Astrocyte (in vitro differentiated cells and primary cell): Measurements from ENCODE around the gene SHC3. TPM values are rescaled to one million over a fixed set of nuclear protein-coding genes. Genes with fewer than 3 reads are reported as not detected.

Source experiments
- DNase-seq: peaks from one replicate; pipeline ENCODE4 v3.0.0-alpha.2; 2010; ENCODE audit warnings: low read depth
- FAIRE-seq: peaks from 2 replicates; lab custom pipeline; 2011; peaks lifted over from hg19 to GRCh38; lab: Jason Lieb, UNC
- H2AFZ ChIP-seq: 2 replicates; pipeline ENCODE4 v1.6.0; 2012; ENCODE audit warnings: low read depth, low read length, inconsistent platforms
- H3K27ac ChIP-seq: 2 replicates; pipeline ENCODE4 v1.5.1; 2011; ENCODE audit warnings: low read depth, low read length, inconsistent platforms
- H3K27me3 ChIP-seq: 2 replicates; pipeline ENCODE4 v1.6.0; 2011; ENCODE audit warnings: low read length, inconsistent platforms; ENCODE audit not compliant: insufficient read depth
- H3K36me3 ChIP-seq: 2 replicates; pipeline ENCODE4 v1.5.1; 2011; ENCODE audit warnings: low read length, inconsistent platforms; ENCODE audit not compliant: insufficient read depth
- H3K4me1 ChIP-seq: 2 replicates; pipeline ENCODE4 v1.5.1; 2011; ENCODE audit warnings: low read length, inconsistent platforms; ENCODE audit not compliant: insufficient read depth
- H3K4me2 ChIP-seq: 2 replicates; pipeline ENCODE4 v1.6.0; 2012; ENCODE audit warnings: low read length, inconsistent platforms
- H3K4me3 ChIP-seq: 2 replicates; pipeline ENCODE4 v1.5.1; 2011; ENCODE audit warnings: low read depth, mild to moderate bottlenecking, low read length, inconsistent platforms; ENCODE audit not compliant: insufficient read depth
- H3K79me2 ChIP-seq: 2 replicates; pipeline ENCODE4 v1.6.0; 2012; ENCODE audit warnings: mild to moderate bottlenecking, low read length, inconsistent platforms; ENCODE audit not compliant: insufficient read depth
- H3K9ac ChIP-seq: 2 replicates; pipeline ENCODE4 v1.6.0; 2012; ENCODE audit warnings: mild to moderate bottlenecking, low read length, inconsistent platforms
- H3K9me3 ChIP-seq: 2 replicates; pipeline ENCODE4 v1.5.1; 2012; ENCODE audit warnings: low read depth, mild to moderate bottlenecking, low read length, inconsistent platforms; ENCODE audit not compliant: insufficient read depth
- H4K20me1 ChIP-seq: 2 replicates; pipeline ENCODE4 v1.6.0; 2012; ENCODE audit warnings: low read length, inconsistent platforms; ENCODE audit not compliant: insufficient read depth
- H3K27ac Mint-ChIP-seq: one replicate; pipeline ENCODE4 v1.8.0; 2021; ENCODE audit warnings: mild to moderate bottlenecking, mixed read lengths; ENCODE audit not compliant: unreplicated experiment
- H3K27me3 Mint-ChIP-seq: one replicate; pipeline ENCODE4 v1.8.0; 2021; ENCODE audit warnings: low read depth, mixed read lengths; ENCODE audit not compliant: unreplicated experiment
- H3K36me3 Mint-ChIP-seq: one replicate; pipeline ENCODE4 v1.8.0; 2021; ENCODE audit warnings: low read depth, mixed read lengths; ENCODE audit not compliant: unreplicated experiment
- H3K4me1 Mint-ChIP-seq: one replicate; pipeline ENCODE4 v1.8.0; 2021; ENCODE audit warnings: low read depth, mixed read lengths; ENCODE audit not compliant: unreplicated experiment
- H3K4me3 Mint-ChIP-seq: one replicate; pipeline ENCODE4 v1.8.0; 2021; ENCODE audit warnings: mild to moderate bottlenecking, moderate library complexity, mixed read lengths; ENCODE audit not compliant: unreplicated experiment
- H3K9me3 Mint-ChIP-seq: one replicate; pipeline ENCODE4 v1.8.0; 2021; ENCODE audit warnings: mild to moderate bottlenecking, mixed read lengths; ENCODE audit not compliant: unreplicated experiment
- CTCF ChIP-seq: IDR thresholded peaks from 2 replicates; pipeline ENCODE4 v1.5.1; 2011; ENCODE audit warnings: low read depth, mild to moderate bottlenecking, inconsistent platforms, low read length, moderate library complexity; ENCODE audit not compliant: insufficient read depth
- EZH2 ChIP-seq: IDR thresholded peaks from 2 replicates; pipeline ENCODE4 v1.6.1; 2012; ENCODE audit warnings: mild to moderate bottlenecking, low read length, inconsistent platforms; ENCODE audit not compliant: insufficient read depth
- total RNA-seq: library from RNA; stranded (reverse); gene quantifications from 2 replicates; pipeline ENCODE4 v1.2.1, GENCODE V29; 2021

SHC3 gene
- total RNA-seq, 1 donor from 2014 or later = 4.6 TPM

GRCh38 chr9:88987661-88988060 lies 191.0 kb downstream of the SHC3 start:
- Histone ChIP-seq H2AFZ (no peak overlapping the region), H3K36me3 (no peaks in the 10 kb centered on the region), H3K9ac (no peak overlapping the region), H3K9me3 (no peaks in the 10 kb centered on the region), H3K4me2 (no peak overlapping the region), H4K20me1 (peaks cover 9% of the 10 kb centered on the region), H3K4me1 (peaks cover 8% of the 10 kb centered on the region), H3K79me2 (peaks cover 11% of the 10 kb centered on the region), H3K4me3 (no peak overlapping the region), H3K27me3 (no peaks in the 10 kb centered on the region), H3K27ac (no peak overlapping the region)
- peaks cover 10% of the 10 kb centered on the region for H3K27me3 Mint-ChIP-seq
- DNase-seq = no peak
- H3K27ac Mint-ChIP-seq = no peak overlapping the region
- H3K4me3 Mint-ChIP-seq = no peak overlapping the region
- H3K9me3 Mint-ChIP-seq = peaks cover 5% of the 10 kb centered on the region
- peaks cover 5% of the 10 kb centered on the region for H3K4me1 Mint-ChIP-seq
- H3K36me3 Mint-ChIP-seq = no peaks in the 10 kb centered on the region
- no peak for FAIRE-seq
- TF ChIP-seq CTCF (no peak), EZH2 (no peak)

- Histone ChIP-seq H2AFZ (no peak overlapping the region), H3K9me3 (no peaks in the 10 kb centered on the region), H4K20me1 (peaks cover under 1% of the 10 kb centered on the region), H3K4me1 (peaks cover 8% of the 10 kb centered on the region), H3K36me3 (no peaks in the 10 kb centered on the region), H3K79me2 (peaks cover 2% of the 10 kb centered on the region), H3K4me3 (no peak overlapping the region), H3K9ac (no peak overlapping the region), H3K27ac (no peak overlapping the region), H3K27me3 (no peaks in the 10 kb centered on the region), H3K4me2 (no peak overlapping the region)
- no peak for FAIRE-seq
- Mint-ChIP-seq H3K27me3 (peaks cover 10% of the 10 kb centered on the region), H3K36me3 (no peaks in the 10 kb centered on the region), H3K4me3 (no peak overlapping the region), H3K4me1 (peaks cover 5% of the 10 kb centered on the region), H3K27ac (no peak overlapping the region), H3K9me3 (peaks cover 5% of the 10 kb centered on the region)
- no peak for DNase-seq
- TF ChIP-seq CTCF = no peak
- no peak for TF ChIP-seq EZH2
Observed at GRCh38 chr9:88986776-88987175, 191.8 kb downstream of the SHC3 start.

- no peak overlapping the region for H3K4me3 Mint-ChIP-seq
- no peak for TF ChIP-seq CTCF
- no peak for TF ChIP-seq EZH2
- no peak overlapping the region for H3K9ac ChIP-seq
- no peak overlapping the region for H3K27ac ChIP-seq
- no peaks in the 10 kb centered on the region for H3K27me3 ChIP-seq
- no peak overlapping the region for H3K4me2 ChIP-seq
- FAIRE-seq = no peak
- peaks cover 5% of the 10 kb centered on the region for H3K9me3 Mint-ChIP-seq
- no peak overlapping the region for H2AFZ ChIP-seq
- H3K27me3 Mint-ChIP-seq = peaks cover 10% of the 10 kb centered on the region
- H3K27ac Mint-ChIP-seq = no peak overlapping the region
- H3K4me1 Mint-ChIP-seq = peaks cover 5% of the 10 kb centered on the region
- no peak for DNase-seq
- H4K20me1 ChIP-seq = no peaks in the 10 kb centered on the region
- no peaks in the 10 kb centered on the region for H3K9me3 ChIP-seq
- no peaks in the 10 kb centered on the region for H3K79me2 ChIP-seq
- peaks cover 8% of the 10 kb centered on the region for H3K4me1 ChIP-seq
- no peaks in the 10 kb centered on the region for H3K36me3 Mint-ChIP-seq
- H3K4me3 ChIP-seq = no peak overlapping the region
- H3K36me3 ChIP-seq = no peaks in the 10 kb centered on the region
Observed at GRCh38 chr9:88985616-88986015, 193.0 kb downstream of the SHC3 start.
